ENCODE measurements around the gene COL9A2.
"Not testable (repeated sequence)": the region's sequence is repeated elsewhere in the genome, so short reads cannot be mapped to it uniquely, and the experiment has no call there.

The COL9A2 gene

DNA sequence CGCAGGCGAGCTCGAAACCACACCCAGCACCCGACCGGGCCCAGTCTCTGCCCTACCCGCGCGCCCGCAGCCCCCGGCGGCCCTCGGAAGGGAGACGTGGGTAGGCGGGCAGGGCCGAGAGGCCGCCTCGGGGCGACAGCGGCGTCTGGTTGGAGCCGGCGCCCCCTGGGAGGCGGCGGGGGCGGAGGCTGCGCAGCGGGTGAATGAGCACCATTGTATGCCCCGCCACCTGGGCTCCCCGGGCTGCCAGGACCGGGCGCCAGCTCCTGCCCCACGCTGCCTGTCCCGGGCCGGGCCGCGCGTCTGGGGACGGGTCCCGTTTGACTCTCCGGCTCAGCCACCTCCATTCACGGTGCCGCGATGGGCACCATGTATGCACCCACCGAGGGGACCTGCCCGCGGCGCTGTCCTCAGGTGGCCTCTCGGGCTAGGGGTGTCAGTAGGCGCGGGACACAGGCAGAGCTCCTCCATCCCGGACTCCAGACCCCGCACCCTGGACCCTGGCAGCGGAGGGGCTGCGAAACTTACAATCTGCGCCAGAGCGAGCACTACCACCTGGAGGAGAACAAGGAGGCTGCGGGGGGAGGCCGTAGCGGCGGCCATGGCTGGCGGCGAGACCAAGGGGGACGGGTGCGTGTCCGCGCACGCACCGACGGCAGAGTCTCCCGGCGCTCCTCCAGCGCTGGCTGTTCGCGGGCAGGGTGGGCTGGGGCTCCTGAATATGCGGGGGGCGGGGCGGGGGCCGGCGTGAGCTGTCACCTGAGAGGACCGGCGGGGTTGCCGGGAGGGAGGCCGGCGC, at the start of gene COL9A2:
Gene COL9A2, minus strand, starts transcription at position 692 of the 799 bp plus-strand sequence. Its CDS starts 89 bp downstream, at position 603.
- no peak for DNase-seq

GRCh38 chr1:40363721-40364120, 46.6 kb upstream of the COL9A2 start:
- DNase-seq = no peak

GRCh38 chr1:40362699-40363098, 45.6 kb upstream of the COL9A2 start:
- no peak for DNase-seq

DNA sequence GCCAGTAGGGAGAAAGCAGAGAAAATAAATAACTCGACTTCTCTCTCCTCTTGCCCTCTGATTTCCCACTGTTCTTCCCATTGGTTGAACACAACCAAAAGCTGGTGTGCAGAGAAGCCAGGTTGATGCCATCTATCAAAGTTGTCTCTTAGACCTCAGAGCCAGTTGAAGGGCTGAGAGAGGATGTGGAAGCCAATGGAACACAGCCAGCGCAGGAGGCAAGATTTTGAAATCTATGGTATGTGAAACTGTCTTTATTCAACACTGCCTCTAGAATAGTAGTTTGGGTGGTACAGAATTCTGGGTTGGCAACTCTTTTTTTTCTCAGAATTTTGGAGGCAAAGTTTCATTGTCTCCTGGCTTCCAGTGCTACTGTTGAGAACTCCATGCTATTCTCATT, 45.1 kb upstream of the COL9A2 start:
- no peak for DNase-seq

- no peak for DNase-seq
Measured at GRCh38 chr1:40361637-40362036, 44.6 kb upstream of the COL9A2 start.

- no peak for DNase-seq
Measured at GRCh38 chr1:40361201-40361600, 44.1 kb upstream of the COL9A2 start.

GRCh38 chr1:40360631-40361030, 43.5 kb upstream of the COL9A2 start:
- DNase-seq = no peak

DNA sequence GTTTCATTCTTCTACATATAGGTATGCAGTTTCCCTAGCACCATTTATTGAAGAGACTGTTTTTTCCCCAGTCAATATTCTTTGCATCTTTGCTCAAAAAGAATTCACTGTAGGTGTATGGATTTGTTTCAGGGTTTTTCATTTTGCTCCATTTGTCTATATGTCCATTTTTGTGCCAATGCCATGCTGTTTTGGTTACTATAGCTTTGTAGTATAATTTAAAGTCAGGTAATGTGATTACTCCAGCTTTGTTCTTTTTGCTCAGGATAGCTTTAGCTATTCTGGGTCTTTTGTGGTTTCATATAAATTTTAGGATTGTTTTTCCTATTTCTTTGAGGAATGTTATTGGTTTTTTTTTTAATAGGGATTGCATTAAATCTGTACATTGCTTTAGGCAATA, 40.5 kb upstream of the COL9A2 start:
- no peak for DNase-seq

DNA sequence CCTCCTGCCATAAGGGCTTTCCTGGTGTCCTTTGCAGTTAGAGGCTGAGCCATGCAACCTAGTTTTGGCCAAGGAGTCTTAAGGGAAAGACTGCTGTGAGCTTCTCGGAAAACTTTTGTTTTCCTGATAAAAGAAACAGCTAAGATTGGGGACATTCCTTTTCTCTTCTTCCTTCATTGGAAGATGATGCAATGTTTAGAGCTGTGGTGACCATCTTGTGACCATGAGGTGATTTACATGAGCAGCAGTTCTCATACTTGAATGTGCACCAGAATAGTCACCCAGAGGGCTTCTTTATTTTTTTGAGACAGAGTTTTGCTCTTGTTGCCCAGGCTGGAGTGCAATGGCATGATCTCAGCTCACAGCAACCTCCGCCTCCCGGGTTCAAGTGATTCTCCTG, 36.0 kb upstream of the COL9A2 start:
- no peak for DNase-seq

DNA sequence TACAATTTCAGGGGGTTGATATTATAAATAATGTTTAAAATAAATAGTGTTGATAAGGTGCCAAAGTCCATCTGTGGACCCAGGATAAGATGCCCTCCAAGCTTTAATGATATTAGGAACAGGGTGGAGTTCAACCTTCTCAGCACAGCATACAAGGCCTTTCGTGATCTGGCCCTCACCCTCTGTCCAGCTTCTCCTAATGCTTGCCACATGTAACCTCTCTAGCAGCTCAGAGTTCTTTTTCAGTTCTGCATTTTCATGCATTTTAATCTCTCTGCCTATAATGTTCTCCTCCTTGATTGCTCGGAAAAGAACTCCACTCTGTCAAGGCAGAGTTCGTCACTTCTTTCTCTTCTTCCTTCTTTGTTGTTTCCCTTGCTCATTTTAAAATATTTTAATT, 35.0 kb upstream of the COL9A2 start:
- no peak for DNase-seq

- DNase-seq = no peak
Measured at GRCh38 chr1:40351124-40351523, 34.0 kb upstream of the COL9A2 start.

DNA sequence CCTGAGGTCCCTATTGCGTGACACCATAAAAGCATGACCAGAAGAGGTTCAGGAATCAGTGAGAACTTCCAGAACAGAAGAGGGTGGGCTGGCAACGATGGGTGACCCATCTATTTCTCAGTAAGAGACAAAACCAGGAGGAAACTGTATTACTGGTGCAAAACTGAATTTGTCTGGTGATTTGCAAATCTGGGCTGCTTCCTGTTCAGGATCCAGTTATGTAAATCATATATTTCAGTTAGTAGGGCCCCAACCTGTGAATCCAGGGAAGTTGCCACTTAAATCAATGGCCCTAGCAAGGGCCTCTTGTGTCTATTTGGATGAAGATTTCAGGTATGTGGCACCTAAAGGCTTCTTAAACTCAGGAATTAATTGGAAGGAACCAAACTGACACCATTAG, 33.3 kb upstream of the COL9A2 start:
- no peak for DNase-seq

- no peak for DNase-seq
Measured at GRCh38 chr1:40344597-40344996, 27.5 kb upstream of the COL9A2 start.

DNA sequence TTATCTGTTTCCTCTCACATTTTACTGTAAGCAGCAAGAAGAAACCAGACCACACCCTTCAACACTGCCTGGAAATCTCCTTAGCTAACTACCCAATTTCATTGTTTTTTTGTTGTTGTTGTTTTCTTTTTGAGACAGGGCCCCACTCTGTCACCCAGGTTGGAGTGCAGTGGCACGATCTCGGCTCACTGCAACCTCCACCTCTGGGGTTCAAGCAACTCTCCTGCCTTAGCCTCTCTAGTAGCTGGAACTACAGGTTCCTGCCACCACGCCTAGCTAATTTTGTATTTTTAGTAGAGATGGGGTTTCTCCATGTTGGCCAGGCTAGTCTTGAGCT, 25.3 kb upstream of the COL9A2 start:
- not testable (repeated sequence) for DNase-seq

DNA sequence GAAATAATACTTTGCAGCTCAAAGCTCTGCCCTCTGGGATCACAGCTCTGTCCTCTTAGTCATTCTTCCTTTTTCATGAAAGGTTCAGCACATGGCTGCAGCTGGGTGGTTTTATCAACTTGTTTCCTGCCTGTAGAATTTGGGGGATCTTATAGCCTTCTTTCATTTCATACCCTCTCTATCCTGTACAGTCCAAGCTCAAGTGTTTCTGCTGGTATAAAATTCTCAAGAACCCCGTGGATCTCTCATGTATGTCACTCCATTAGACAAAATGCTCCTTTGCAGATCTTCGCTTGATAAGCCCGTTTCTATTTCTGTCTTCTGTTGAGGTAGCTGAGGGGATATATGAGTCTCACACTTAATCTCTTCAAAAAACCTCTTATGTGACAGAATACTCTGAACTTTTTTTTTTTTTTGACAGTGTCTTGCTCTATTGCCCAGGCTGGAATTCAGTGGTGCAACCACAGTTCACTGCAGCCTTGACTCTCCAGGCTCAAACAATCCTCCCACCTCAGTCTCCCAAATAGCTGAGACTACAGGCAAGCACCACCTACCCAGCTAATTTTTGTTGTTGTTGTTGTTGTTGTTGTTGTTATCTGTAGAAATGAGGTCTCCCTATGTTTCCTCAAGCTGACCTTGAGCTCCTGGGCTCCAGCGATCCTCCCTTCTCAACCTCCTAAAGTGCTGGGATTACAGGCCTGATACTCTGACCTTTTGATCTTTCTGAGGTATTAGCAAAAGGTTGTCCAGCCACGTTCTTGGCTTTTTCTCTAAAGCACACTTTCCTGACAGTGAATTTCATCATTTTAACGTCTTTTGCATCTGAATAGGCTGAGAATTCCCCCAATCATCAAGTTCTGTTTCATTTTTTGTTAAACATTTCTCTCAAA, 24.6 kb upstream of the COL9A2 start:
- no peak for DNase-seq

- DNase-seq = no peak
Measured at GRCh38 chr1:40339420-40340323, 22.6 kb upstream of the COL9A2 start.

DNA sequence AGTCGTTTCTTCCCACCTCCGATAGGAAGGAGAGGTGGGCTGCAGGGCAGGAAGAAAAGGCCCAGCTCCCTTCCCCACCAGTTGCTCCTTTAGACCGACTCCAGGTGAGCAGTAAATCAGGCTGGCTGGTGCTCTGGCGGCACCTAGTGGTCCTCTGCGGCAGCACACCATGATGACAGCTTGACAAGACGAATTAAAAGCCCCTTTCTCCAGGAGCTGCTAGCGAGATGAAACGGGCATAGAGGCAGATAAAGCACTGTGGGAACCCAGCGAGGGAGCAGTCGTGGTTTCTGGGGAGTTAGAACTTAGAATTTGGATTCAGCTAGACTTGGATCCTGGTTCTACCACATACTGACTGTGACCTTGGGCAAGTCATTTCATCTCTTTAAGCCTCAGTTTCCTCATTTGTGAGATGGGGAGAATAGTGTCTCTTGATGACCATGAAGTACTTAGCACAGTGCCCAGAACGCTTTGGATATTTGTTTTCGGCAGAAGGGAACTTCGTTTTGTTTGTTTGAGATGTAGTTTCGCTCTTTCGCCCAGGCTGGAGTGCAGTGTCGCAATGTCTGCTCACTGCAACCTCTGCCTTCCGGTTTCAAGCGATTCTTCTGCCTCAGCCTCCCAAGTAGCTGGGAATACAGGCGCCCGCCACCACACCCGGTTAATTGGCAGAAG, 21.8 kb upstream of the COL9A2 start:
- DNase-seq = peak; percentile 25

GRCh38 chr1:40337443-40337842, 20.4 kb upstream of the COL9A2 start:
- DNase-seq = no peak

DNA sequence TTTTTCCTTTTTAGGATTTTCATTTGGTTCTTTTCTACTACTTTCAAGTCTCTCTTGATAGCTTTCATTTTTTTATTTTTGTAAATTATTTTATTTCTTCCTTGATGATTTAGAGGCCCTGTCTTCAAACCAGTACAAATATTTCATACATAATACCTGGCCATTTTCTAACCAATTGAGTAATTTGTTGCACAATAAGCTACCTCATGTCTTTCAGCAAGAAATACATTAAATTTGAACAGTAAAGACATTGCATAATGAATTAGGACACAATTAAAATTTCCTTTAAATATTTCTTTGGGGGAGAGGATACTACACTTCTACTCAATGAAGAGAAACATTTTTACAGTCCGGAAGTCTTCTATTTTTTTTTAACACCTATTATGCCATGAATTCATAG, 15.6 kb upstream of the COL9A2 start:
- DNase-seq = no peak

DNA sequence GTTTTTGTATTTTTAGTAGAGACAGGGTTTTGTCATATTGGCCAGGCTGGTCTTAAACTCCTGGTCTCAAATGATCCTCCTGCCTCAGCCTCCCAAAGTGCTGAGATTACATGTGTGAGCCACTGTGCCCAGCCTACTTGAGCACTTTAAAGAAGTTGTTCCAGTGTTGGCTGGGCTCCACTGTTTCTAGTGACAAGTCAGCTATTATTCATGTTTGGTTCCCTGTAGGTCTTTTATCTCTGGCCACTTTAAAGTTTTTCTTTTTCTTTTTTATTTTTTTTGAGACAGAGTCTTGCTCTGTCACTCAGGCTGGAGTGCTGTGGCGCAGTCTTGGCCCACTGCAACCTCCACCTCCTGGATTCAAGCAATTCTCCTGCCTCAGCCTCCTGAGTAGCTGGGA, 14.3 kb upstream of the COL9A2 start:
- not testable (repeated sequence) for DNase-seq

DNA sequence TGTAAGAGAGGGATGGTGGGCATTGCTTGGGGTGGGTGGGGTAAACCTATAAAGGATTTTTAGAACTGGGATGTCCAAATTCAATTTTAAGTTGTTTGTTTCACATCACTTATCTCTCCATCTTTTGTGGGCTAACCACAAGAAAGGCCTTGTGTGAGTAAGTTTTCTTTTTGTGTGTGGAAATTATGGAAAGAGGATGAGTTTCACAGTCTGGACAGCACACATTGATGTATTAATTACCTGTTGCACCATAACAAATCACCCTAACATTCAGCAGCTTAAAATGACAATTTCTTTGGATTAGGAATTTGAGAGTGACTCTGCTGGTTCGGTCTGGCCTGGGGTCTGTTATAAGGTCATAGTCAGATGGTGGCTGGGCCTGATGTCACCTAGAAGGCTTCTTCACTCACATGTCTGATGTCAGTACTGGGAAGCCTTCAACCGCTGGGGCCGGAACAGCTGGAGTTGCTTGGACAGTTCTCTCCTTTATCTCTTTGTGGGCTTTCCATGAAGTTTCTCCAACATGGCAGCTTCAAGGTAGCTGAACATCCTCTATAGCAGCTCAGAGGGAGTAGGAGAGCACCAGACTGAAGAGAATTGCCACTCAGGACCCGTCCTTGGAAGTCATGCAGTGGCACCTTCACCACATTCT, 2.0 kb upstream of the COL9A2 start:
- no peak for DNase-seq

DNA sequence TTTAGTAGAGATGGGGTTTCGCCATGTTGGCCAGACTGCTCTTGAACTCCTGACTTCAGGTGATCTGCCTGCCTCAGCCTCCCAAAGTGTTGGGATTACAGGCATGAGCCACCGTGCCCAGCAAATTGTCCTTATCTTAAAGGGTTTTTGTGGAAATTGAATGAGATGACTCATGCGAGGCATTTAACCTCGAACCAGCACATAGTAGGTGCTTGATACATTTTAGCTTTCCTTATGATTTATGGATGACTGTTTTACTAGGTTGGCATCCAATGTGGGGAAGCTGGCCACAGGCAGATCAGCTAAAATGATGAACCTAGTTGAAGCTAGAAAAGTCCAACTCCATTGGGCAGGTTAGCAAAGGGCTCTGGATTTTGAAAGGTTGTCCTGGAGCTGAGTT, 1.4 kb upstream of the COL9A2 start:
- DNase-seq = no peak
